Glutamatergic neuron (in vitro differentiated cells): ENCODE measurements around the gene TLCD3B. TPM values are rescaled to one million over a fixed set of nuclear protein-coding genes. Genes with fewer than 3 reads are reported as not detected.

Experiments used
- DNase-seq: peaks from one replicate; pipeline ENCODE4 v3.0.0; 2022
- H3K27ac Mint-ChIP-seq: one replicate; pipeline ENCODE4 v1.8.0; 2020; ENCODE audit warnings: mild to moderate bottlenecking, mixed read lengths, inconsistent platforms; ENCODE audit not compliant: unreplicated experiment
- H3K27me3 Mint-ChIP-seq: one replicate; pipeline ENCODE4 v1.8.0; 2020; ENCODE audit warnings: mild to moderate bottlenecking, moderate library complexity, mixed read lengths, inconsistent platforms; ENCODE audit not compliant: unreplicated experiment
- H3K36me3 Mint-ChIP-seq: one replicate; pipeline ENCODE4 v1.8.0; 2020; ENCODE audit warnings: mild to moderate bottlenecking, mixed read lengths, inconsistent platforms; ENCODE audit not compliant: unreplicated experiment
- H3K4me1 Mint-ChIP-seq: one replicate; pipeline ENCODE4 v1.8.0; 2020; ENCODE audit warnings: mild to moderate bottlenecking, low read depth, mixed read lengths, inconsistent platforms; ENCODE audit not compliant: unreplicated experiment
- H3K4me3 Mint-ChIP-seq: one replicate; pipeline ENCODE4 v1.8.0; 2020; ENCODE audit warnings: mild to moderate bottlenecking, mixed read lengths, inconsistent platforms; ENCODE audit not compliant: unreplicated experiment
- H3K9me3 Mint-ChIP-seq: one replicate; pipeline ENCODE4 v1.8.0; 2020; ENCODE audit warnings: mild to moderate bottlenecking, moderate library complexity, mixed read lengths, inconsistent platforms; ENCODE audit not compliant: unreplicated experiment
- total RNA-seq: library from RNA; stranded (reverse); fragmentation: NEBNext Ultra II Directional; extraction: Animal tissue kit (Norgen Biotek cat#: 25700); gene quantifications from one replicate; pipeline ENCODE4 v1.2.1, GENCODE V29; 2021; ENCODE audit not compliant: unreplicated experiment
- TF ChIP-seq, protein P1 (sequence below): fragments of 200-600 bp; sonication (generic); IDR thresholded peaks from one replicate; pipeline ENCODE4 v1.5.0; 2021; ENCODE audit not compliant: partially characterized antibody, unreplicated experiment

The TLCD3B gene
- total RNA-seq, 1 donor from 2014 or later = 253 TPM

DNA sequence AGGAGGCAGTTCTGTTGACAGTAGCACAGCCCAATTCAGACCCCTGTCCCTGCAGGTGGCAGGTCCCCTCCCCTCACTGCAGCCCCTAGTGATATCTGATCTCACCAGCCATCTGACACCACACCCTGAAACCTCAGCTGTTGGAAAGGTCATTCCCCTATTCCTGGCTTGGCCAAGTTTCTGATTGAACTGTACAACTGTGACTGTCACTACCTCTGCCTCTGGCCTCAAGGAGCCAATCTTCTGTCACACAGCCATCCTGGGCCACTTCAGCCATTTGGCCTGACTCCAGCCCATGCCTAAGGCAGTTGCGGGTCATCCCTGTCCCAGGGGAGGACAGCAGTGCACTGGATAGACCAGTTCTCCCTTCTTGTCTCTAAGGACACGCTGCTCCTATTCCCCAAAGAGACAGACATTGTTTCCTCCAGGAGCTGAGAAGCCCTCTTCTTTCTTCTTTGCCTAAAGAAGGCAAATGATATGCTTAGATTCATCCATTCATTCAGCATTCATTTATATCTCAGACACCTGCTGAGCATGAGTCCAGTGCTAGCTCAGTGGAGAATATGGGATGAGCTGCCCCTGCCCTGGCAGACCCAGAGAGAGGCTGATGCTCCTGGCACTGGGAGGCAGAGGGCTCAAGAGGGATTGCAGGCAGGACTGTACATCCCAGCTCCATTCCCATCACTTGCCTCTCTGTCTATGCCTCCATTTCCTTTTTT lies 29.9 kb upstream of the TLCD3B start:
- TF ChIP-seq, protein P1, sequence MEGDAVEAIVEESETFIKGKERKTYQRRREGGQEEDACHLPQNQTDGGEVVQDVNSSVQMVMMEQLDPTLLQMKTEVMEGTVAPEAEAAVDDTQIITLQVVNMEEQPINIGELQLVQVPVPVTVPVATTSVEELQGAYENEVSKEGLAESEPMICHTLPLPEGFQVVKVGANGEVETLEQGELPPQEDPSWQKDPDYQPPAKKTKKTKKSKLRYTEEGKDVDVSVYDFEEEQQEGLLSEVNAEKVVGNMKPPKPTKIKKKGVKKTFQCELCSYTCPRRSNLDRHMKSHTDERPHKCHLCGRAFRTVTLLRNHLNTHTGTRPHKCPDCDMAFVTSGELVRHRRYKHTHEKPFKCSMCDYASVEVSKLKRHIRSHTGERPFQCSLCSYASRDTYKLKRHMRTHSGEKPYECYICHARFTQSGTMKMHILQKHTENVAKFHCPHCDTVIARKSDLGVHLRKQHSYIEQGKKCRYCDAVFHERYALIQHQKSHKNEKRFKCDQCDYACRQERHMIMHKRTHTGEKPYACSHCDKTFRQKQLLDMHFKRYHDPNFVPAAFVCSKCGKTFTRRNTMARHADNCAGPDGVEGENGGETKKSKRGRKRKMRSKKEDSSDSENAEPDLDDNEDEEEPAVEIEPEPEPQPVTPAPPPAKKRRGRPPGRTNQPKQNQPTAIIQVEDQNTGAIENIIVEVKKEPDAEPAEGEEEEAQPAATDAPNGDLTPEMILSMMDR = no peak
- Mint-ChIP-seq H3K27me3 (peaks cover 13% of the 10 kb centered on the region), H3K4me3 (peak overlapping the region; percentile 82), H3K4me1 (peaks cover 12% of the 10 kb centered on the region), H3K27ac (peak overlapping the region; percentile 97), H3K36me3 (no peaks in the 10 kb centered on the region), H3K9me3 (peaks cover 5% of the 10 kb centered on the region)
- peak; percentile 50 for DNase-seq

DNA sequence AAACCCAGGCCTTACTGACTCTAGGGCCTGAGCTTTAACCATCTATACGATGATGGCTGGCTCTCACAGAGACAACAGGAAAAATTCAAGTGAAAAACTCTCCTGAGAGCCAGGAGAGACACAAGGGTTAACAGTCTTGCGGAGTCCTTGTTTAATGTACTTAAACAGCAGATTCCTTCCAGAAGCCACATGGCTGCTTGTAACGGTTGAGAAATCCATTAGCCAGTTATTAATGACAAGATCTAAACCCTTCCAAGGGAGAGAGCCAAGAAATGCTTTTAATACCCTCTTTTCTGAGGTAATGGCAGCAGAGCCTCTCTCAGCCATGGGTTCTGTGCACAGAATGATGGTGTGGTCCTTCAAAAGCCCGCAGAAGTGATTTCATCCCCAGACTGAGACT lies 29.3 kb upstream of the TLCD3B start:
- Mint-ChIP-seq H3K9me3 (peaks cover 6% of the 10 kb centered on the region), H3K36me3 (no peaks in the 10 kb centered on the region), H3K4me3 (peak overlapping the region; percentile 82), H3K4me1 (peaks cover 12% of the 10 kb centered on the region), H3K27ac (peak overlapping the region; percentile 97), H3K27me3 (peaks cover 12% of the 10 kb centered on the region)
- TF ChIP-seq, protein P1 = no peak
- no peak for DNase-seq

DNA sequence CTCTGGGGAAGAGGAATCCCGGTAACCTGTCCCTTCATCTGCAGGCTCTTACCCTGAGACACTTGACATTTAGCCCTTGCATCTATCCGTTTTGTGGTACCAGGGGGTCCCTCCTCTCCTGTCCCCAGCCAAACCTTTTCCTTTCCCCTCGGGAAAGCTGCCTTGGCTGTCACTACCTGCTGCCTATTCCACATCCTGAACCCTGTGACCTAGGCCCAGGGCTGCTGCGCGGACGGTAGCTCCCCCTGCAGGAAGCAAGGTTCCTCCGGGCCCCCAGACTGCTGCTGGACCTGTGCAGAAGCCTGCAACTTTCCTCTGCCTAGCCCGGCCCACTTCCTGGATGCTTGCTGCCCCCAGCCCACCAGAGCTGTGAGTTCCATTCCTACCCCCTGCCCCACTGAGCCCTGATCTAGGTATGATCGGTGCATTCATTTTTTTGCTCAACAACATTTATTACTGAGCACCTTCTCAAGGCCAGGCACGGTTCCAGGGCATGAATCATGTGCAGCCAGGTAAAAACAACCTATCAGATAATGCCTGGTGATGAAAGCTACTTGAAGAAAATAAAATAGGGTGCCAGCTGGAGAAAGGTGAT lies 24.0 kb upstream of the TLCD3B start:
- peak; percentile 79 for DNase-seq

DNA sequence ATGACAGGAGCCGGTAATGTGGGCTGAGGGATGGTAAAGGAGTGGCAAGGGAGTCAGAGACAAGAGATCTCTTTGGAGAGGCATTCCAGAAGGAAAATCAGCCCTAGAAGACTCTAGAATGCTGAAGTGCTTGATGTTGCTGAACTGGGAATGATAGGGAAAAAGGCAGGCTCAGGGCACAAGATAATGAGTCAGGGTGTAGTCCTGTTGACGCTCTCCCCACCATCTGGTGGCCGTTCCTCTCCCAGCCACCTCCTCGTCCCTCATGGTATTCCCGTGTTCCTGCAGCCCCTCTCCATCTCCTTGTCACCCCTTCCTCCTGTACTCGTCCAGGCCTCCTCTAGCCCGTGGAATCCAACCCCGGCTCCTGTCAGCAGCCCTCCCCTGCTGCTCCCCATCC lies 23.4 kb upstream of the TLCD3B start:
- H3K4me1 Mint-ChIP-seq = peaks cover 2% of the 10 kb centered on the region
- peaks cover 12% of the 10 kb centered on the region for H3K27me3 Mint-ChIP-seq
- H3K27ac Mint-ChIP-seq = no peak overlapping the region
- no peaks in the 10 kb centered on the region for H3K36me3 Mint-ChIP-seq
- DNase-seq = no peak
- H3K9me3 Mint-ChIP-seq = peaks cover 5% of the 10 kb centered on the region
- H3K4me3 Mint-ChIP-seq = peak overlapping the region; percentile 64
- TF ChIP-seq, protein P1 = no peak

More for the DNA sequence above, 24.0 kb upstream of the TLCD3B start:
- H3K27me3 Mint-ChIP-seq = peaks cover 9% of the 10 kb centered on the region
- H3K36me3 Mint-ChIP-seq = no peaks in the 10 kb centered on the region
- peaks cover 2% of the 10 kb centered on the region for H3K4me1 Mint-ChIP-seq
- no peak overlapping the region for H3K27ac Mint-ChIP-seq
- TF ChIP-seq, protein P1 = peak; percentile 43
- H3K9me3 Mint-ChIP-seq = peaks cover 5% of the 10 kb centered on the region
- no peak overlapping the region for H3K4me3 Mint-ChIP-seq
